ENCODE data around the gene LIN52. TPM values are rescaled to one million over a fixed set of nuclear protein-coding genes. Genes with fewer than 3 reads are reported as not detected.

Gene LIN52
- total and polyA plus RNA-seq, 4 donors: 3.8 to 9.9 (median 5.3) TPM

- Histone ChIP-seq H3K9me3 (ENCODE audit: control insufficient read depth in 4 of 4, low read length in 3 of 4) (no peaks in the 10 kb centered on the region), H3K27ac (ENCODE audit: low read depth in 1 of 2, low read length in 2 of 2) (no peak overlapping the region), H3K27me3 (ENCODE audit: control insufficient read depth in 4 of 4, insufficient read depth in 4 of 4, low read length in 3 of 4) (peaks cover 0 to 6% (median 1%) of the 10 kb centered on the region in 4 donors), H3K4me1 (ENCODE audit: control insufficient read depth in 4 of 4, insufficient read depth in 4 of 4, low read length in 3 of 4) (peaks cover 2 to 6% (median 4%) of the 10 kb centered on the region in 4 donors), H3K9ac (ENCODE audit: low read depth in 1 of 2, low read length in 2 of 2) (no peak overlapping the region), H3K36me3 (ENCODE audit: control insufficient read depth in 4 of 4, insufficient read depth in 3 of 4, low read depth in 1 of 4, low read length in 3 of 4) (no peaks in the 10 kb centered on the region), H3K4me3 (ENCODE audit: low read depth in 1 of 3, low read length in 3 of 3) (no peak overlapping the region)
- no peak for DNase-seq (ENCODE audit: low spot score)
- no peak for TF ChIP-seq GABPA (IDR thresholded peaks at IDR 0.05 in 1 of 2, conservative IDR thresholded peaks at IDR 0.05 in 1 of 2)
- TF ChIP-seq FOXA1 (IDR thresholded peaks at IDR 0.05): no peak
- no peak for TF ChIP-seq FOXA2 (IDR thresholded peaks at IDR 0.05)
- WGBS: 91% methylated on average over 7 of the region's 7 CpGs
Observed at GRCh38 chr14:74221741-74222140, 137.0 kb downstream of the LIN52 start.

- no peak overlapping the region for H3K9ac ChIP-seq (ENCODE audit: low read depth in 1 of 2, low read length in 2 of 2)
- no peaks in the 10 kb centered on the region for H3K36me3 ChIP-seq (ENCODE audit: control insufficient read depth in 4 of 4, insufficient read depth in 3 of 4, low read depth in 1 of 4, low read length in 3 of 4)
- H3K27me3 ChIP-seq (ENCODE audit: control insufficient read depth in 4 of 4, insufficient read depth in 4 of 4, low read length in 3 of 4): peaks cover 0 to 6% (median 1%) of the 10 kb centered on the region in 4 donors
- H3K4me3 ChIP-seq (ENCODE audit: low read depth in 1 of 3, low read length in 3 of 3): no peak overlapping the region
- TF ChIP-seq GABPA (IDR thresholded peaks at IDR 0.05 in 1 of 2, conservative IDR thresholded peaks at IDR 0.05 in 1 of 2): no peak
- TF ChIP-seq TAF1 (conservative IDR thresholded peaks at IDR 0.05): no peak
- TF ChIP-seq FOXA2 (IDR thresholded peaks at IDR 0.05): no peak
- no peak for TF ChIP-seq RXRA (IDR thresholded peaks at IDR 0.05)
- TF ChIP-seq FOXA1 (IDR thresholded peaks at IDR 0.05): no peak
- no peak for TF ChIP-seq HNF4G (IDR thresholded peaks at IDR 0.05)
- TF ChIP-seq, protein P1, sequence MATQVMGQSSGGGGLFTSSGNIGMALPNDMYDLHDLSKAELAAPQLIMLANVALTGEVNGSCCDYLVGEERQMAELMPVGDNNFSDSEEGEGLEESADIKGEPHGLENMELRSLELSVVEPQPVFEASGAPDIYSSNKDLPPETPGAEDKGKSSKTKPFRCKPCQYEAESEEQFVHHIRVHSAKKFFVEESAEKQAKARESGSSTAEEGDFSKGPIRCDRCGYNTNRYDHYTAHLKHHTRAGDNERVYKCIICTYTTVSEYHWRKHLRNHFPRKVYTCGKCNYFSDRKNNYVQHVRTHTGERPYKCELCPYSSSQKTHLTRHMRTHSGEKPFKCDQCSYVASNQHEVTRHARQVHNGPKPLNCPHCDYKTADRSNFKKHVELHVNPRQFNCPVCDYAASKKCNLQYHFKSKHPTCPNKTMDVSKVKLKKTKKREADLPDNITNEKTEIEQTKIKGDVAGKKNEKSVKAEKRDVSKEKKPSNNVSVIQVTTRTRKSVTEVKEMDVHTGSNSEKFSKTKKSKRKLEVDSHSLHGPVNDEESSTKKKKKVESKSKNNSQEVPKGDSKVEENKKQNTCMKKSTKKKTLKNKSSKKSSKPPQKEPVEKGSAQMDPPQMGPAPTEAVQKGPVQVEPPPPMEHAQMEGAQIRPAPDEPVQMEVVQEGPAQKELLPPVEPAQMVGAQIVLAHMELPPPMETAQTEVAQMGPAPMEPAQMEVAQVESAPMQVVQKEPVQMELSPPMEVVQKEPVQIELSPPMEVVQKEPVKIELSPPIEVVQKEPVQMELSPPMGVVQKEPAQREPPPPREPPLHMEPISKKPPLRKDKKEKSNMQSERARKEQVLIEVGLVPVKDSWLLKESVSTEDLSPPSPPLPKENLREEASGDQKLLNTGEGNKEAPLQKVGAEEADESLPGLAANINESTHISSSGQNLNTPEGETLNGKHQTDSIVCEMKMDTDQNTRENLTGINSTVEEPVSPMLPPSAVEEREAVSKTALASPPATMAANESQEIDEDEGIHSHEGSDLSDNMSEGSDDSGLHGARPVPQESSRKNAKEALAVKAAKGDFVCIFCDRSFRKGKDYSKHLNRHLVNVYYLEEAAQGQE (IDR thresholded peaks at IDR 0.05): no peak
- TF ChIP-seq NR2F2 (IDR thresholded peaks at IDR 0.05): no peak
- TF ChIP-seq RAD21 (IDR thresholded peaks at IDR 0.05): no peak
- no peak for TF ChIP-seq HNF4A (conservative IDR thresholded peaks at IDR 0.05)
- TF ChIP-seq EGR1 (IDR thresholded peaks at IDR 0.05; ENCODE audit: low read depth in 2 of 2): no peak
- TF ChIP-seq, protein P2, sequence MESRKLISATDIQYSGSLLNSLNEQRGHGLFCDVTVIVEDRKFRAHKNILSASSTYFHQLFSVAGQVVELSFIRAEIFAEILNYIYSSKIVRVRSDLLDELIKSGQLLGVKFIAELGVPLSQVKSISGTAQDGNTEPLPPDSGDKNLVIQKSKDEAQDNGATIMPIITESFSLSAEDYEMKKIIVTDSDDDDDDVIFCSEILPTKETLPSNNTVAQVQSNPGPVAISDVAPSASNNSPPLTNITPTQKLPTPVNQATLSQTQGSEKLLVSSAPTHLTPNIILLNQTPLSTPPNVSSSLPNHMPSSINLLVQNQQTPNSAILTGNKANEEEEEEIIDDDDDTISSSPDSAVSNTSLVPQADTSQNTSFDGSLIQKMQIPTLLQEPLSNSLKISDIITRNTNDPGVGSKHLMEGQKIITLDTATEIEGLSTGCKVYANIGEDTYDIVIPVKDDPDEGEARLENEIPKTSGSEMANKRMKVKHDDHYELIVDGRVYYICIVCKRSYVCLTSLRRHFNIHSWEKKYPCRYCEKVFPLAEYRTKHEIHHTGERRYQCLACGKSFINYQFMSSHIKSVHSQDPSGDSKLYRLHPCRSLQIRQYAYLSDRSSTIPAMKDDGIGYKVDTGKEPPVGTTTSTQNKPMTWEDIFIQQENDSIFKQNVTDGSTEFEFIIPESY (IDR thresholded peaks at IDR 0.05): no peak
- TF ChIP-seq, protein P3, sequence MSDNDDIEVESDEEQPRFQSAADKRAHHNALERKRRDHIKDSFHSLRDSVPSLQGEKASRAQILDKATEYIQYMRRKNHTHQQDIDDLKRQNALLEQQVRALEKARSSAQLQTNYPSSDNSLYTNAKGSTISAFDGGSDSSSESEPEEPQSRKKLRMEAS (IDR thresholded peaks at IDR 0.05): no peak
- TF ChIP-seq YY1 (IDR thresholded peaks at IDR 0.05): no peak
- no peak overlapping the region for H3K27ac ChIP-seq (ENCODE audit: low read depth in 1 of 2, low read length in 2 of 2)
- no peaks in the 10 kb centered on the region for H3K9me3 ChIP-seq (ENCODE audit: control insufficient read depth in 4 of 4, low read length in 3 of 4)
- 89% methylated on average over 6 of the region's 6 CpGs for WGBS
- DNase-seq (ENCODE audit: low spot score): no peak
- H3K4me1 ChIP-seq (ENCODE audit: control insufficient read depth in 4 of 4, insufficient read depth in 4 of 4, low read length in 3 of 4): peaks cover 0 to under 1% (median under 1%) of the 10 kb centered on the region in 4 donors
Observed at GRCh38 chr14:74223016-74223415, 138.3 kb downstream of the LIN52 start.

Measured in liver (tissue), 9 donors.